B cell (primary cell): ENCODE measurements around the gene EXT2. TPM values are rescaled to one million over a fixed set of nuclear protein-coding genes. Genes with fewer than 3 reads are reported as not detected.

ENCODE experiments used
- ATAC-seq: fragments of 200-7000 bp; cut with Tn5 transposase; one replicate; pipeline ENCODE4 v1.10.0; 2021; ENCODE audit warnings: low read depth, mild to moderate bottlenecking, moderate number of reproducible peaks, moderate library complexity
- CTCF ChIA-PET: fragments of 350-600 bp; sonication (Branson Sonifier 250); formaldehyde crosslinking; loops from one replicate; lab custom pipeline; 2021; ENCODE audit warnings: antibody characterized with exemption, inconsistent platforms; lab: Charles Lee
- POLR2A ChIA-PET: fragments of 350-600 bp; sonication (Branson Sonifier 250); formaldehyde crosslinking; loops from one replicate; lab custom pipeline; 2021; ENCODE audit warnings: antibody characterized with exemption; lab: Charles Lee
- DNase-seq: peaks from one replicate; pipeline ENCODE4 v3.0.0; 2013
- H2AFZ ChIP-seq: 2 replicates; pipeline ENCODE4 v1.6.1; 2012; ENCODE audit warnings: mild to moderate bottlenecking, low read depth, low read length; ENCODE audit not compliant: insufficient read depth, poor library complexity, severe bottlenecking
- H3K27ac ChIP-seq, 2 donors: 1 replicate in 1 of 2; 2 replicates in 1 of 2; pipeline ENCODE4 v1.5.1; 2012 to 2013; ENCODE audit warnings: low read length in 2 of 2, mild to moderate bottlenecking in 2 of 2, moderate library complexity in 1 of 2
- H3K27me3 ChIP-seq, 4 experiments: fragments of 200-600 bp in 1 of 4; sonication (generic) in 1 of 4; replicated peaks in 1 of 4; 1 replicate in 2 of 4; 2 replicates in 2 of 4; pipeline versions ENCODE4 v1.6.1 to v1.7.0; 2013 to 2016; ENCODE audit warnings: low read length in 3 of 4, mild to moderate bottlenecking in 2 of 4, mixed read lengths in 1 of 4, moderate library complexity in 1 of 4; ENCODE audit not compliant: insufficient read depth in 4 of 4, control insufficient read depth in 3 of 4; ENCODE audit errors: control extremely low read depth in 1 of 4
- H3K36me3 ChIP-seq, 2 experiments: replicated peaks in 1 of 2; 1 replicate in 1 of 2; 2 replicates in 1 of 2; pipeline versions ENCODE4 v1.6.1 to v1.7.1; 2013; ENCODE audit warnings: low read length in 1 of 2; ENCODE audit not compliant: insufficient read depth in 2 of 2, control insufficient read depth in 1 of 2; ENCODE audit errors: control extremely low read depth in 1 of 2, extremely low read depth in 1 of 2
- H3K4me1 ChIP-seq, 2 donors: fragments of 200-600 bp in 1 of 2; sonication (generic) in 1 of 2; 1 replicate in 1 of 2; 2 replicates in 1 of 2; pipeline versions ENCODE4 v1.5.1 to v1.6.1; 2013 to 2017; ENCODE audit warnings: low read length in 2 of 2; ENCODE audit not compliant: control insufficient read depth in 2 of 2, insufficient read depth in 2 of 2
- H3K4me2 ChIP-seq: replicated peaks from 2 replicates; pipeline ENCODE3; 2012; ENCODE audit warnings: mild to moderate bottlenecking, low read depth, low read length; ENCODE audit not compliant: poor library complexity, severe bottlenecking
- H3K4me3 ChIP-seq, 5 experiments: fragments of 200-600 bp in 1 of 5; sonication (generic) in 1 of 5; 1 replicate in 3 of 5; 2 replicates in 2 of 5; pipeline versions ENCODE4 v1.5.1 to v1.7.0; 2011 to 2016; ENCODE audit warnings: low read length in 4 of 5, mild to moderate bottlenecking in 4 of 5, low read depth in 2 of 5, control low read depth in 1 of 5, moderate library complexity in 1 of 5; ENCODE audit not compliant: insufficient read depth in 1 of 5; ENCODE audit errors: control extremely low read depth in 1 of 5, extremely low read depth in 1 of 5
- H3K79me2 ChIP-seq: fragments of 200-600 bp; sonication (generic); one replicate; pipeline ENCODE4 v1.6.0; 2016; ENCODE audit warnings: low read length; ENCODE audit not compliant: control insufficient read depth, insufficient read depth
- H3K9ac ChIP-seq: fragments of 200-600 bp; sonication (generic); 2 replicates; pipeline ENCODE4 v1.6.1; 2017; ENCODE audit warnings: mild to moderate bottlenecking, low read length, moderate library complexity
- H3K9me3 ChIP-seq, 3 donors: one replicate each; pipeline versions ENCODE4 v1.6.1 to v1.7.1; 2013; ENCODE audit warnings: low read length in 2 of 3; ENCODE audit not compliant: control insufficient read depth in 2 of 3, insufficient read depth in 1 of 3; ENCODE audit errors: control extremely low read depth in 1 of 3
- H4K20me1 ChIP-seq: 2 replicates; pipeline ENCODE4 v1.6.0; 2012; ENCODE audit warnings: mild to moderate bottlenecking, low read length; ENCODE audit not compliant: insufficient read depth, control insufficient read depth, poor library complexity, severe bottlenecking
- H3K27ac Mint-ChIP-seq: one replicate; pipeline ENCODE4 v1.8.0; 2021; ENCODE audit warnings: mixed read lengths
- H3K27me3 Mint-ChIP-seq: one replicate; pipeline ENCODE4 v1.8.0; 2021; ENCODE audit warnings: mixed read lengths
- H3K4me1 Mint-ChIP-seq: one replicate; pipeline ENCODE4 v1.8.0; 2021; ENCODE audit warnings: mixed read lengths
- H3K4me3 Mint-ChIP-seq: one replicate; pipeline ENCODE4 v1.8.0; 2021; ENCODE audit warnings: mixed read lengths
- H3K9me3 Mint-ChIP-seq: one replicate; pipeline ENCODE4 v1.8.0; 2022; ENCODE audit warnings: mixed read lengths; ENCODE audit not compliant: insufficient read depth
- EZH2 ChIP-seq: IDR thresholded peaks from 2 replicates; pipeline ENCODE4 v1.6.1; 2012; ENCODE audit warnings: borderline replicate concordance, low read depth, mild to moderate bottlenecking, moderate library complexity, low read length; ENCODE audit not compliant: insufficient read depth, poor library complexity, severe bottlenecking
- WGBS: methylation state at CpG from one replicate; pipeline ENCODE4 v1.1.5; 2013; ENCODE audit warnings: missing lambda C conversion rate; ENCODE audit not compliant: insufficient coverage; 5-methylcytosine and 5-hydroxymethylcytosine counted together
- intact Hi-C: fragments of 100-400 bp; cut with micrococcal nuclease; formaldehyde crosslinking; loops from one replicate; pipeline ENCODE4 v1.10.0; 2022
- polyA plus RNA-seq: library from polyadenylated mRNA; depleted of rRNA; stranded (reverse); fragments of >200 nt; gene quantifications from 2 replicates; pipeline ENCODE4 v1.2.3, GENCODE V29; 2012
- total RNA-seq, 2 donors: library from RNA; stranded (reverse); fragments of 120-200 nt in 1 of 2; gene quantifications; 1 replicate in 1 of 2; 2 replicates in 1 of 2; pipeline versions ENCODE4 v1.2.3 to v1.2.4, GENCODE V29; 2013 to 2022
- TF ChIP-seq, protein P1 (sequence below): fragments of 200-600 bp; IDR thresholded peaks from one replicate; pipeline ENCODE4 v1.8.0; 2022; ENCODE audit warnings: antibody characterized with exemption, mild to moderate bottlenecking

The EXT2 gene
- total and polyA plus RNA-seq, 2 donors (not counting 1 experiment from before 2014, with no cell fraction given), result 11.0 to 27.8 TPM

DNA sequence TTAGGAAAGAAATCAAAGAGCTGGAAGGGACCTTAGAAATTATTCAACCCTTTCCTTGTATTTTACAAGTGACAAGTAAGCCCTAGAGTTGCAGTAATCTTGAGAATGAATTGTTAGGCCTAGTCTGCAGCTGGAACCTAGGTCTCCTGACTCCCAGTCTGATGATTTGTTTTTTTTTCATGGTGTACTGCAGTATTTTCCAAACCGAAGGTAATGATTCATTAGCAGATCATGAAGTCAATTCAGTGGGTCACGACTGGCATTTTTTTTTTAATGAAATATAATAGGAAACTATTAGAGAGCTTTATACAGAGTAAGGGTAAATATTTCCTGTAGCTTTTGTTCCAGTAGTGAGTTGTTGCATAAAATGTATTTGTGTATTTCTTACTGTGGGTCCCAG lies 42.8 kb downstream of the EXT2 start:
- no peak for TF ChIP-seq EZH2
- TF ChIP-seq, protein P1, sequence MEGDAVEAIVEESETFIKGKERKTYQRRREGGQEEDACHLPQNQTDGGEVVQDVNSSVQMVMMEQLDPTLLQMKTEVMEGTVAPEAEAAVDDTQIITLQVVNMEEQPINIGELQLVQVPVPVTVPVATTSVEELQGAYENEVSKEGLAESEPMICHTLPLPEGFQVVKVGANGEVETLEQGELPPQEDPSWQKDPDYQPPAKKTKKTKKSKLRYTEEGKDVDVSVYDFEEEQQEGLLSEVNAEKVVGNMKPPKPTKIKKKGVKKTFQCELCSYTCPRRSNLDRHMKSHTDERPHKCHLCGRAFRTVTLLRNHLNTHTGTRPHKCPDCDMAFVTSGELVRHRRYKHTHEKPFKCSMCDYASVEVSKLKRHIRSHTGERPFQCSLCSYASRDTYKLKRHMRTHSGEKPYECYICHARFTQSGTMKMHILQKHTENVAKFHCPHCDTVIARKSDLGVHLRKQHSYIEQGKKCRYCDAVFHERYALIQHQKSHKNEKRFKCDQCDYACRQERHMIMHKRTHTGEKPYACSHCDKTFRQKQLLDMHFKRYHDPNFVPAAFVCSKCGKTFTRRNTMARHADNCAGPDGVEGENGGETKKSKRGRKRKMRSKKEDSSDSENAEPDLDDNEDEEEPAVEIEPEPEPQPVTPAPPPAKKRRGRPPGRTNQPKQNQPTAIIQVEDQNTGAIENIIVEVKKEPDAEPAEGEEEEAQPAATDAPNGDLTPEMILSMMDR, result no peak
- ChIA-PET POLR2A (no interaction called here), CTCF (interaction anchor here (0.7 to 1.1 kb wide), 2 partner anchors 33 to 44 kb away, joined by 3 to 5 read pairs; partner anchors contain the start of gene EXT2)
- H3K27ac ChIP-seq, result no peak overlapping the region
- no peaks in the 10 kb centered on the region for H3K9me3 ChIP-seq
- no peaks in the 10 kb centered on the region for H3K4me1 ChIP-seq
- H3K27me3 ChIP-seq, result no peaks in the 10 kb centered on the region
- H2AFZ ChIP-seq, result no peak overlapping the region
- no peaks in the 10 kb centered on the region for H3K79me2 ChIP-seq
- H3K4me1 Mint-ChIP-seq, result no peaks in the 10 kb centered on the region
- no peak for DNase-seq
- H3K4me3 ChIP-seq, result no peak overlapping the region
- no peaks in the 10 kb centered on the region for H3K27me3 Mint-ChIP-seq
- H3K9ac ChIP-seq, result no peak overlapping the region
- no peak overlapping the region for H3K4me3 Mint-ChIP-seq
- 83% methylated on average over 1 of the region's 2 CpGs for WGBS
- ATAC-seq, result no peak
- H3K9me3 Mint-ChIP-seq, result no peaks in the 10 kb centered on the region
- no peak overlapping the region for H3K27ac Mint-ChIP-seq
- intact Hi-C loops, result no loop called here
- H3K4me2 ChIP-seq, result no peak overlapping the region
- no peaks in the 10 kb centered on the region for H4K20me1 ChIP-seq
- H3K36me3 ChIP-seq, result peaks cover 0 to 30% of the 10 kb centered on the region in 2 experiments

DNA sequence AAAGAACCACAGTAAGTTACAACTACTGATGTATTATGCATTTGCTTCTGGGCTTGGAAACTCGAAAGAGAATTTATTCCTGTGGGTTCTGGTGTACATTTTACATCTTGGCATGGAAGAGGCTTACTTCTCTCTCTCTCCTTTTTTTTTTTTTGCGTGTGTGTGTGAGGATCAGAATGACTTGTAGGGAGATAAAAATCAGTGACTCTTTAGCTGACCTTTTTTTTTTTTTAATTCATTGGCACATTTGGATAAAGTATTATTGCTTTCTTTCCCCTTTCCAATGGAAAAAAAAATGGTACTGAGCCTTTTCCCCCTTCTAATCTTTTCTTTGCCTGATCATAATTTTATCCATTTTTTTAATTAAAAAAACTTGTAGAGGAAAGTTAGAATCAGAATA lies 43.5 kb downstream of the EXT2 start:
- no peak overlapping the region for H3K4me3 ChIP-seq

More for the DNA sequence above, 43.5 kb downstream of the EXT2 start:
- no peaks in the 10 kb centered on the region for H3K27me3 ChIP-seq
- no peaks in the 10 kb centered on the region for H3K27me3 Mint-ChIP-seq
- no peak overlapping the region for H3K27ac ChIP-seq
- no CpG with 5 or more reads among the region's 2 CpGs for WGBS
- no peak overlapping the region for H3K9ac ChIP-seq
- no peak overlapping the region for H3K4me2 ChIP-seq
- no peaks in the 10 kb centered on the region for H3K4me1 Mint-ChIP-seq
- H3K4me3 Mint-ChIP-seq, result no peak overlapping the region
- TF ChIP-seq EZH2, result no peak
- TF ChIP-seq, protein P1, result no peak
- H3K9me3 ChIP-seq, result no peaks in the 10 kb centered on the region
- H3K9me3 Mint-ChIP-seq, result no peaks in the 10 kb centered on the region
- DNase-seq, result no peak
- no peak for ATAC-seq
- H3K27ac Mint-ChIP-seq, result no peak overlapping the region
- peaks cover 0 to 30% of the 10 kb centered on the region in 2 experiments for H3K36me3 ChIP-seq
- no peak overlapping the region for H2AFZ ChIP-seq
- H3K79me2 ChIP-seq, result no peaks in the 10 kb centered on the region
- H3K4me1 ChIP-seq, result no peaks in the 10 kb centered on the region
- ChIA-PET POLR2A (no interaction called here), CTCF (no interaction called here)
- intact Hi-C loops, result no loop called here
- H4K20me1 ChIP-seq, result no peaks in the 10 kb centered on the region
